SK-N-SH (cell line): ENCODE data around the gene UBTD2. TPM values are rescaled to one million over a fixed set of nuclear protein-coding genes. Genes with fewer than 3 reads are reported as not detected.

Experiments
- CTCF ChIA-PET: fragments of 300-600, 350-600 bp; formaldehyde crosslinking; extraction: SDS; loops from one replicate; lab custom pipeline; 2021; lab: Yijun Ruan, JAX
- POLR2A ChIA-PET: fragments of 350-600 bp; sonication (Branson Sonifier 250); formaldehyde crosslinking; extraction: SDS; loops from one replicate; lab custom pipeline; 2020; ENCODE audit warnings: antibody characterized with exemption, inconsistent platforms; lab: Yijun Ruan, JAX
- DNase-seq: peaks from one replicate; pipeline ENCODE4 v3.0.0; 2012
- H2AFZ ChIP-seq: fragments of 200-600 bp; sonication (generic); 2 replicates; pipeline ENCODE4 v1.8.1; 2016; ENCODE audit warnings: antibody characterized with exemption, mild to moderate bottlenecking, low read depth
- H3F3A ChIP-seq: fragments of 200-600 bp; sonication (generic); replicated peaks from 2 replicates; pipeline ENCODE3; 2016; ENCODE audit warnings: antibody characterized with exemption, mild to moderate bottlenecking; ENCODE audit not compliant: insufficient read depth
- H3K27ac ChIP-seq, 2 experiments: fragments of 200-500 bp in 1 of 2; fragments of 200-600 bp in 1 of 2; sonication (Bioruptor generic) in 1 of 2; sonication (generic), shearing (Covaris generic) in 1 of 2; 2 replicates each; pipeline versions ENCODE4 v1.5.1 to v1.6.1; 2014 to 2016; ENCODE audit warnings: low read depth in 2 of 2, inconsistent platforms in 1 of 2, low read length in 1 of 2, mild to moderate bottlenecking in 1 of 2, mixed read lengths in 1 of 2
- H3K27me3 ChIP-seq: fragments of 200-600 bp; sonication (generic), shearing (Covaris generic); 2 replicates; pipeline ENCODE4 v1.6.1; 2016; ENCODE audit warnings: mixed run types; ENCODE audit not compliant: insufficient read depth
- H3K36me3 ChIP-seq, 2 experiments: fragments of 200-500 bp in 1 of 2; fragments of 200-600 bp in 1 of 2; sonication (Bioruptor generic) in 1 of 2; sonication (generic) in 1 of 2; replicated peaks in 1 of 2; 2 replicates each; pipeline versions ENCODE3 to v1.5.1; 2014 to 2016; ENCODE audit warnings: low read length in 1 of 2, mild to moderate bottlenecking in 1 of 2; ENCODE audit not compliant: insufficient read depth in 2 of 2, control insufficient read depth in 1 of 2
- H3K4me1 ChIP-seq, 2 experiments: fragments of 200-500 bp in 1 of 2; fragments of 200-600 bp in 1 of 2; sonication (Bioruptor generic) in 1 of 2; sonication (generic), shearing (Covaris generic) in 1 of 2; 2 replicates each; pipeline versions ENCODE4 v1.5.1 to v1.6.1; 2014 to 2016; ENCODE audit warnings: low read depth in 1 of 2, low read length in 1 of 2, mixed run types in 1 of 2; ENCODE audit not compliant: insufficient read depth in 2 of 2, control insufficient read depth in 1 of 2
- H3K4me2 ChIP-seq: fragments of 200-600 bp; sonication (generic), shearing (Covaris generic); 2 replicates; pipeline ENCODE4 v1.6.1; 2017; ENCODE audit warnings: mixed run types
- H3K4me3 ChIP-seq, 2 experiments: fragments of 200-500 bp in 1 of 2; fragments of 200-600 bp in 1 of 2; sonication (Bioruptor generic) in 1 of 2; sonication (generic), shearing (Covaris generic) in 1 of 2; 2 replicates each; pipeline versions ENCODE4 v1.5.1 to v1.8.1; 2014 to 2016; ENCODE audit warnings: low read depth in 2 of 2, inconsistent platforms in 1 of 2, low read length in 1 of 2, mild to moderate bottlenecking in 1 of 2, mixed read lengths in 1 of 2, moderate library complexity in 1 of 2
- H3K79me2 ChIP-seq: fragments of 200-600 bp; sonication (generic); 2 replicates; pipeline ENCODE4 v1.8.1; 2017; ENCODE audit warnings: mild to moderate bottlenecking; ENCODE audit not compliant: insufficient read depth
- H3K9ac ChIP-seq: fragments of 200-600 bp; sonication (generic); 2 replicates; pipeline ENCODE4 v1.6.1; 2017; ENCODE audit warnings: mixed run types
- H3K9me2 ChIP-seq: fragments of 200-600 bp; sonication (generic); 2 replicates; pipeline ENCODE4 v1.6.1; 2017; ENCODE audit warnings: mixed run types
- H3K9me3 ChIP-seq: fragments of 200-600 bp; sonication (generic); 2 replicates; pipeline ENCODE4 v1.6.1; 2017; ENCODE audit warnings: mixed run types, mild to moderate bottlenecking, moderate library complexity
- H4K20me1 ChIP-seq: fragments of 200-600 bp; sonication (generic); 2 replicates; pipeline ENCODE4 v1.6.1; 2017; ENCODE audit warnings: mild to moderate bottlenecking, mixed run types; ENCODE audit not compliant: insufficient read depth
- CHD2 ChIP-seq: fragments of 150-350 bp; IDR thresholded peaks from 2 replicates; pipeline ENCODE4 v1.6.1; 2018; ENCODE audit warnings: low read length; ENCODE audit not compliant: partially characterized antibody
- CTCF ChIP-seq: fragments of 200-600 bp; sonication (generic); IDR thresholded peaks from 2 replicates; pipeline ENCODE4 v1.6.1; 2017; ENCODE audit warnings: antibody characterized with exemption, mild to moderate bottlenecking, moderate library complexity
- ELF1 ChIP-seq: IDR thresholded peaks from 2 replicates; pipeline ENCODE4 v1.4.0; 2012
- EP300 ChIP-seq, 2 experiments: IDR thresholded peaks; 2 replicates each; pipeline versions ENCODE4 v1.4.0 to v1.6.1; 2012; ENCODE audit warnings: borderline replicate concordance in 1 of 2, low read depth in 1 of 2, low read length in 1 of 2
- FOXJ3 ChIP-seq: sonication (generic); formaldehyde crosslinking; IDR thresholded peaks from 2 replicates; pipeline ENCODE4 v1.5.1; 2020; ENCODE audit warnings: mild to moderate bottlenecking, missing genetic modification reagents
- GATA2 ChIP-seq: sonication (generic); formaldehyde crosslinking; IDR thresholded peaks from 2 replicates; pipeline ENCODE4 v1.5.0; 2020; ENCODE audit warnings: mild to moderate bottlenecking, missing genetic modification reagents
- JUND ChIP-seq: IDR thresholded peaks from 2 replicates; pipeline ENCODE4 v1.4.0; 2012
- NRF1 ChIP-seq: IDR thresholded peaks from 2 replicates; pipeline ENCODE4 v1.6.1; 2012; ENCODE audit warnings: low read depth, mild to moderate bottlenecking, low read length
- PBX3 ChIP-seq: IDR thresholded peaks from 2 replicates; pipeline ENCODE4; 2012
- RAD21 ChIP-seq: IDR thresholded peaks from 2 replicates; pipeline ENCODE4 v1.6.1; 2012; ENCODE audit warnings: mild to moderate bottlenecking, low read length
- REST ChIP-seq: IDR thresholded peaks from 2 replicates; pipeline ENCODE4 v1.6.1; 2012; ENCODE audit warnings: mild to moderate bottlenecking, low read depth, low read length, moderate library complexity
- SIN3A ChIP-seq: IDR thresholded peaks from 2 replicates; pipeline ENCODE4 v1.6.1; 2012; ENCODE audit warnings: low read depth, mild to moderate bottlenecking, low read length, moderate library complexity, borderline replicate concordance
- TAF1 ChIP-seq: IDR thresholded peaks from 2 replicates; pipeline ENCODE4 v1.6.1; 2012; ENCODE audit warnings: low read depth, mild to moderate bottlenecking, low read length, moderate library complexity, borderline replicate concordance
- TCF12 ChIP-seq: IDR thresholded peaks from 2 replicates; pipeline ENCODE4 v1.4.0; 2012
- USF1 ChIP-seq: IDR thresholded peaks from 2 replicates; pipeline ENCODE4 v1.4.0; 2012; ENCODE audit warnings: low read depth, borderline replicate concordance
- USF2 ChIP-seq: fragments of 150-350 bp; IDR thresholded peaks from 2 replicates; pipeline ENCODE4 v1.6.1; 2017; ENCODE audit warnings: antibody characterized with exemption, low read length, low read depth, borderline replicate concordance
- ZBTB33 ChIP-seq: IDR thresholded peaks from 2 replicates; pipeline ENCODE4 v1.4.0; 2012; ENCODE audit warnings: low read depth, borderline replicate concordance
- WGBS: methylation state at CpG from one replicate; pipeline ENCODE4 v1.1.6; 2017; ENCODE audit warnings: low lambda C conversion rate; 5-methylcytosine and 5-hydroxymethylcytosine counted together
- polyA plus RNA-seq, 3 experiments: library from polyadenylated mRNA; depleted of rRNA; stranded (reverse); fragments of >200 nt; gene quantifications; 2 replicates each; pipeline ENCODE4 v1.2.3, GENCODE V29; 2012

The UBTD2 gene
- polyA plus RNA-seq, 1 of the 3 experiments (the other 2 are of a cell fraction) = 13.8 TPM

- H3K9me3 ChIP-seq = no peaks in the 10 kb centered on the region
- TF ChIP-seq CHD2 = no peak
- TF ChIP-seq, all 33 proteins: peak for 0
- H3K27me3 ChIP-seq = no peaks in the 10 kb centered on the region
- no peak for DNase-seq
- H3K9ac ChIP-seq = no peak overlapping the region
- no peaks in the 10 kb centered on the region for H3K9me2 ChIP-seq
- peaks cover 5 to 8% of the 10 kb centered on the region in 2 experiments; a peak in 3 of 4 replicates for H3K4me1 ChIP-seq
- peaks cover 13% of the 10 kb centered on the region for H3F3A ChIP-seq
- peaks cover 78% of the 10 kb centered on the region for H4K20me1 ChIP-seq
- H3K36me3 ChIP-seq = peaks cover 0 to 13% of the 10 kb centered on the region in 2 experiments
- no peak overlapping the region for H2AFZ ChIP-seq
- H3K4me3 ChIP-seq = no peak overlapping the region
- WGBS = 95% methylated on average over 5 of the region's 5 CpGs
- ChIA-PET POLR2A (no interaction called here), CTCF (interaction anchor here (1.3 to 4.4 kb wide), 3 partner anchors 13 to 185 kb away, joined by 3 to 39 read pairs (median 8); partner anchors contain the start of gene STK10)
- H3K79me2 ChIP-seq = peaks cover 81% of the 10 kb centered on the region
- H3K4me2 ChIP-seq = no peak overlapping the region
- H3K27ac ChIP-seq = no peak overlapping the region
These were observed 3.2 kb downstream of the UBTD2 start for GRCh38 chr5:172280317-172280716.

GRCh38 chr5:172278356-172278755, 5.2 kb downstream of the UBTD2 start:
- no peak for DNase-seq
- ChIA-PET CTCF (no interaction called here), POLR2A (interaction anchor here (0.6 kb wide), 1 partner anchor 8 kb away, joined by 3 read pairs; no protein-coding TSS in a partner anchor)
- H3K27me3 ChIP-seq = no peaks in the 10 kb centered on the region
- no peak overlapping the region for H3K4me2 ChIP-seq
- H3K4me1 ChIP-seq = peaks cover 5 to 8% of the 10 kb centered on the region in 2 experiments; a peak in 3 of 4 replicates
- peaks cover 100% of the 10 kb centered on the region for H3K79me2 ChIP-seq
- H3K9me2 ChIP-seq = no peaks in the 10 kb centered on the region
- H3K27ac ChIP-seq = no peak overlapping the region
- 97% methylated on average over 9 of the region's 9 CpGs for WGBS
- H2AFZ ChIP-seq = no peak overlapping the region
- H3K9me3 ChIP-seq = no peaks in the 10 kb centered on the region
- no peak overlapping the region for H3K4me3 ChIP-seq
- no peak overlapping the region for H3K9ac ChIP-seq
- peaks cover 5% of the 10 kb centered on the region for H3F3A ChIP-seq
- H4K20me1 ChIP-seq = peaks cover 90% of the 10 kb centered on the region
- H3K36me3 ChIP-seq = peaks cover 0 to 13% of the 10 kb centered on the region in 2 experiments
- TF ChIP-seq EP300 (IDR thresholded peaks at IDR 0.05; ENCODE audit: borderline replicate concordance in 1 of 2, low read depth in 1 of 2, low read length in 1 of 2) (no peak), GATA2 (CRISPR knock-in tag) (no peak), ZBTB33 (no peak), ELF1 (no peak), JUND (no peak), RAD21 (no peak), NRF1 (no peak), REST (no peak), TAF1 (no peak), CHD2 (no peak), USF1 (no peak), SIN3A (no peak), CTCF (no peak), PBX3 (no peak), FOXJ3 (CRISPR knock-in tag) (no peak), USF2 (no peak), TCF12 (no peak)
